Stimulated activated CD4-positive, alpha-beta T cell treated with anti-CD3 and anti-CD28 coated beads, Interleukin-4, amount 100 ng/mL, for 48 hours (primary cell): ENCODE measurements around the gene TNFSF15.

Experiments used
- DNase-seq, 2 donors: peaks; one replicate each; pipeline ENCODE4 v3.0.0-alpha.2; 2020; ENCODE audit warnings: low read depth in 2 of 2

TNFSF15 gene

DNA sequence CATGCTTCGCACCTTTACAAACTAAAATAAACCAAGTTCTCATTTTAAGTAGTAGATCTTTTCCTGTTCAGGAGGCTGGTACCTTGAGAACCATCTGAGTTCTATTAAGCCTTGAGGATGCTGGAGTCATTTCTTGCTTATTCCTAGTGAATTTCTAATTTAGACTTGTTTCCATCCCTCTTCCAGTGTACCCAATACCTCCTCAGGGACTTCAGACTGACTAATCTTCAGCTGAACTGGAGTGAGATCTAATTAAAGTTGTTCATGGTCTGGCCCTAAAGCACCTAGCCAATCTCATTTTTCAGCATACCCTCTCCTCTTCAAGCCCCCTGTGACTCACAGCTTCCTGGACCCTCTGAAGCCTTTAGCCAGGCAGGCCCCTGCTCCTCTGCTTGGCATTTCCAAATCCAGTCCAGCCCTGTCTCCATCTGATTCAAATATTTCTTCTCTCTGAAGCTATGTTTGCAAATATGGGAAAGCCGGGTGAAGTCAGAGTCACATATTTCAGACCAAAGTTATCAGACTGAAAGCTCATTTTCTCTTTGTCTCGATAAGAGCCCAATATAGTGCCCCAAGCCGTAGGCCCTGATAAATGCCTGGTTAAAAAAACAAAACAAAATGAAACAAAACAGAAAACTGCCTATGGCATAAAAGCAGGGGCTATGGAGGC, 19.4 kb upstream of the TNFSF15 start:
- no peak for DNase-seq

DNA sequence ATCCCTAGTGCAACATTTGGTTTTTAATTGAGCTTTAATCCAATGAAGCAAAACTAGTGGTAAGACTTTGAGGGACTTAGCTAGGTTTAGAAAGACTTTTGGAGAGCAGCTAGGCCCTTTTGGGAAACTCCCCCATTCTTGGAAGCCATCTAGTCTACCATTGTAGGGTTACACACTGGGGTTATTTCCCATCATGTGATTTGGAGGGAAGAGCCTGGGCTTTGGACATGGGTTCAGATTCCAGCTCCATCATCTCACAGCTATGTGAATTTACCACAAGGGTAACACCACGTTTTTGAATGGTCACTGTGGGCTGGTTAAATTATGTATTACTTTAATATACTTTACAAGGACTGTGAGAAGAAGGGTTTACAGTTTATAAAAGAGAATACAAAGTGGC, 18.3 kb upstream of the TNFSF15 start:
- no peak for DNase-seq

DNA sequence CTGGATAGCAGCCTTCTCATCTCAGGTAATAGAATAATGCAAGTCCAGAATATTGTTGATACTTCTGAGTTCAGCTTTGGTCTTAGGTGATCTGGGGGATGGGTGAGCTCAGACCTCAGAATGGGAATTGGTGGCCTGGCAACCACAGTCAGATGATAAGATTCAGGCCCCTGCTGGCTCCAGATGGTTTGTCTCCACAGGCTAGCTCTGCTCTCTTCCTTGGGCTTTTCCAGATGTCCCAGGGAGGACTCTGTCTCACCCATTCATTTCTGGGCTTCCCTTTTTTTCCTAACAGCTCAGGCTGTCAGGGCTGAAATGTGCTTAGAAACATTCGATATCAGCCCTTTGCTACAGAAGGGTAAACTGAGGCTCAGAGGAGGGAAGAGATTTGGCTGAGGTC, 17.6 kb upstream of the TNFSF15 start:
- DNase-seq, result no peak

DNA sequence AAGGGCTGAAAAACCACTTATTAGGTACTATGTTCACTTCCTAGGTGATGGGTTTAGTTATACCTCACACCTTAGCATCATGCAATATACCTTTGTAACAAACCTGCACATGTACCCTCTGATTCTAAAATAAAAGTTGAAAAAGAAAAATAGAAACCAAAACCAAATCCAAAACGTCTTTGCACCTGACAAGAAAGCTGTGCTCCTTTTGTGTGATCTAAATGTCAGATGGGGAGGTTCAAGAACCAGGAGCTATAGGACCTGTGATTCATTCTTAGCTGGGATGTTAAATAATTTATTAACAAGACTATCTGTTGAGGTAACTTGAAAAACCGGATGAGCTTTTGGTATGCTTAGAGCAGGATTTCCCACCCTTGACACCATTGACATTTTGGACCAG, 16.9 kb upstream of the TNFSF15 start:
- DNase-seq, result no peak

DNA sequence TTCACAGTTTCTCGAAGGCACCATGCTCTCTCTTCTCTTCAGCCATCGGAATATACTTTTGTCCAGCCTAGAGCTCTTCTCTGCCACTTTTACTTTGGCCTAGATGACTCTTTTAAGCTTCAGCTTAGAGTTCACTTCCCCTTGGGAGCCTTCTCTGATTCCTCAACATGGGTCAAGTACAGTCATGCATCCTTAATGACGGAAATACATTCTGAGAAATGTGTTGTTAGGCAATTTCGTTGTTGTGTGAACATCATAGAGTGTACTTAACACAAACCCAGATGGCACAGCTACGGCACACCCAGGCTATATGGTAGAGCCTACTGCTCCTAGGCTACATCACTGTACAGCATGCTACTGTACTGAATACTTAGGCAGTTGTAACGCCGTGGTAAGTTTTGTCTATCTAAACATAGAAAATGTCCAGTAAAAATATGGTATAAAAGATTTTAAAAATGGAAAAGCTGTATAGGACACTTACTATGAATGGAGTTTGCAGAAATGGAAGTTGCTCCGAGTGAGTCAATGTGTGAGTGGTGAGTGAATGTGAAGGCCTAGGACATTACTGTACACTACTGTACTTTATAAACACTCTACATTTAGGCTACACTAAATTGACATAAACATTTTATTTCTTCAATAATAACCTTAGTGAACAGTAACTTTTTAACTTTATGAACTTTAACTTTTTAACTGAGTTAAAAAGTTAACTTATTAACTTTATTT, 15.1 kb upstream of the TNFSF15 start:
- DNase-seq, result no peak

DNA sequence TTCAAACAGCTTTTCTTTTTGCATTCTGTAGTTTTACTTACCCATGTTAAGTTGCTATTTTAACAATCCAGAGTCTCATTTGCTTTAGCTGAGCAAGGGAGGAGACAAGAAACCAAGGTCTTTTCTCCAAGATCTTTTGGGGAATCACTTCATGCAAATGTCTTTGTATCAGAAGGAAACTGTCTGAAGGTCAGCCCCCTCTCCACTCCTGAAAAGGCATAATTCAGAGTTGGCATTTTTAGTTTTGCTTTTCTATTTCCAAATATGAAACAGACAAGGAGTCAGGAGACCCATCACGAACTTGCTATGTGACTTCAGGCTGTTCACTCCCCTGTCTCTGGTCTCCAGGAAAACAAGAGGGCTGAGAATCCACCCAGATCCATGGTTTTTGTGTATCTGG, 12.3 kb upstream of the TNFSF15 start:
- no peak for DNase-seq

DNA sequence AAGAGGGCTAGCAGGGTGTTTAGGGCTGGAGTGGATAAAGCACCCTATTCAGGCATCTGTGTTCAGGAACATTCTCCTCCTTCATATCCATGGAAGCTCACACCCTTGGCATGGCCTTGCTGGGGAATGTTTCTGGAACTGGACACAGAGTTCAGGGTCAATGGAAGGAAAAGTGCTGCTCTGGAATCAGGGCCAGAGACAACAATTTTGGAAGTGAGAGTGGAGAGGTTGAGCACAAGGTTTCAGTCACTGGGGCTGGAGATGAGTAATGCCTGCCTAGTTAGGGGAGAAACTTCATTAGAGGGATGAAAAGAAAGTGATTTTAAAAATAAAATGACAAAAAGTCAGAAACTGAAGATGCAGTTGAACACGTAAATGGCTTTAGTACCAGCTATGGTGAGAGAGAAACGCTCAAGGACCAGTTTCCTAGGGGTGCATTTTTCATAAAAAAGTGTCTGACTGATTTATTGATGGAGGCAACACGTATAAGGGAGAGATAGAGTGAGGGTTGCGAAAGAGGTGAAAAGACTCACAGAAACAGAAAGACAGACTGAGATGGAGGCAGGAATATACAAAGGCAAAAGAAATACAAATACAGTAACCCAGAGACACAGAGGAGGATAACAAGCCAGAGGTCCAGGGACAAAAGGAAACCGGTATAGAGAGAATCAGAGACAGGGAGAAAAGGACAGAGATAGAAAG, 8.0 kb upstream of the TNFSF15 start:
- DNase-seq, result no peak

DNA sequence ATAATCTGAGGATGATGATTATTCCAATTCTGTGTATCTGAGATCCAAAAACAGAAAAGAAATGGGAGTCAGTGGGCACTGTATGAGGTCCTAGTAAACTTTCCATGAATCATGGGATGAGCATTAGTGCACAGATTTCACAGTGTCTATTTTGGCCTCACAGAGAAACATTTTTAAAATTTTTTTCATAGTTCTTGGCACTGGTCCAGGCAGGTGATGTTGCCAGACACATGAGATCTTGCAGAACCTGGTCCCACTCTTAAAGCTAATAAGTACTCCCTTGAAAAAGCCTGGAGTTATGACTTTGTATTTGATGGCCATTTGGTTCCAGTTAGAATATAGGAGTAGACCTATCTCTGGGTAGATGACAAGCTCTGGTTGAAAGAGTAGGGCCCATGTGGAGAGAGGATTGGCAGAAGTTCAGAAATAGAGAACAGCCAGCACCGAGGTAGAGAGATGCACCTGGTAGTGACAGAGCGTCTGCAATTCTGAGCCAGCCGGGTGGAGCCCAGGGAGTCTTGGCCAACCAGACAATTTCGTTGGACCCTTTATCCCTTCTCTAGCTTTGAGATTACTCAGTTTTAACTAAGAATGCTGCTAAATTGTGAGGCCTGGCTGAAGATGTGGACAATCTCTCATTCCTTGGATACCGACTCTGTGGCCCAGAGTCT, 6.3 kb upstream of the TNFSF15 start:
- no peak for DNase-seq

DNA sequence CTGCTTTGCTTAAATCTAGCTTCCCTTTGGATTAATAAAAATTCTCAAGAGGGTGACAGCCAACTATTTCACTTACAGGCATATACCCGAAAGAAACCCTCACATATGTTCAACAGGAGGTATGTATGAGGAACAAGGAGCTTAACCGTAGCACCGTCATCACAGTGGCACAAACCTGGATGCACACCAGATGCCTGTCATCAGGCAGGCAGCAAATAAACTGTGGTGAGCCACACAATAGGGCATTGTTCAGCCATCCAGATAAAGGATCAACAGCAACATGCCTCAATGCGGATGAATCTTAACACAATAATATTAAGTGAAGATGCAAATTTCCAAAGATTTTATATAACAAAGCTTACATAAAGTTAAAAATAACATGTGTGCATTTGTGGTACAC, 5.5 kb upstream of the TNFSF15 start:
- no peak for DNase-seq

DNA sequence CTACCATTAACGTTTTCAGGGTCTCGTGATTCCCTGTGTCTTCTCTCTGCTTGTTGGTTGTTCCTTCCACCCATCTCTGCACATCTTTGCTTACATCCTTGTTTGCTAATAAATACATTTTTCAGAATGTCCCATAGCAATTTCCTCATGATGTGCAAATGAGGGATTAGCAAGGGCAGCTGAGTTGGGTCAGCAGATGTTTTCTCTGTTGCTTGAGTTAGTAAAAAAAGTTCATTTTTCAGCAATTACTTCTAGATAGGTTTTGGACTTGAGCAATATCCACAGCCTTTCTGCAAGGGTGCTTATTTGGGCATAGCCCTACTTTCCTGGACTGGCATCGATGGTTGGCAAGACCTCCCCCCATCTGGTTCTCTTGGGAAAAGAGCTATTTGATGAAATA, 4.8 kb upstream of the TNFSF15 start:
- DNase-seq, result no peak

DNA sequence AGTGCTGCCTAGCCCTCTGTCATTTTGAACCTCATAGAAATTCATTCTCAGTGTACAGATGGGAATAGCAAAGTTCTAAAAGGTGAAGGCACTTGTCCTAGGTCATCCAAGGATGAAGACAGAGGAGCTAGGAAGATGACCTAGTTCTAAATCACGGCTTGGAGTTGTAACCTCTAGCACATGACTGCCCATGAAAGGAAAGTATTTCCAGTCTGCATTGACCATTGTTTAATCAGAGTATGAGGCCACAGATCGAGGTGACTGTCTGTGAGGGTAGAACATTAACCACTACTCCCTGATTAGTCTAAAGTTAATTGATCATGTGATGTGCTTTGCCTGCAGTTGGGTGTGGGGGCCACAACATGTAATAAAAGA, 674 bp upstream of the TNFSF15 start:
- DNase-seq, result no peak

DNA sequence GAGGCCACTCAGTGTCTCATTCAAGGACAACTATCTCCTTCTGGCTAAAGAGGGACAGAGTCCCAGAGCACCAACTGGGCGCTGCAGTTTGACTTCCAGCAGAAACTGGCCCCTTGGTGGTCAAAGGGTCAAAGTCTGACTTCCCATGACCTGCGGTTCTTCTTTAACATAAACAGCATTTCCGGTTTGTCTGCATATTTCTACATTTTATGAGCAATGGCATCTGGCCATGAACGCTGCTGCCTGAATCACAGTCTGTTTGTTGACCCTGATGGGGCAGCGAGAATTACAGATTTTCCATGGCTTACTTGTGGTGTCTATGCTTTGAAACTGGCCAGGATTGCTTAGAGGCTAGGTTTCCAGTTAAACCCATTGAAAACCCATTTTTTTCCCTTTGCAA, 1.3 kb downstream of the TNFSF15 start:
- no peak for DNase-seq

DNA sequence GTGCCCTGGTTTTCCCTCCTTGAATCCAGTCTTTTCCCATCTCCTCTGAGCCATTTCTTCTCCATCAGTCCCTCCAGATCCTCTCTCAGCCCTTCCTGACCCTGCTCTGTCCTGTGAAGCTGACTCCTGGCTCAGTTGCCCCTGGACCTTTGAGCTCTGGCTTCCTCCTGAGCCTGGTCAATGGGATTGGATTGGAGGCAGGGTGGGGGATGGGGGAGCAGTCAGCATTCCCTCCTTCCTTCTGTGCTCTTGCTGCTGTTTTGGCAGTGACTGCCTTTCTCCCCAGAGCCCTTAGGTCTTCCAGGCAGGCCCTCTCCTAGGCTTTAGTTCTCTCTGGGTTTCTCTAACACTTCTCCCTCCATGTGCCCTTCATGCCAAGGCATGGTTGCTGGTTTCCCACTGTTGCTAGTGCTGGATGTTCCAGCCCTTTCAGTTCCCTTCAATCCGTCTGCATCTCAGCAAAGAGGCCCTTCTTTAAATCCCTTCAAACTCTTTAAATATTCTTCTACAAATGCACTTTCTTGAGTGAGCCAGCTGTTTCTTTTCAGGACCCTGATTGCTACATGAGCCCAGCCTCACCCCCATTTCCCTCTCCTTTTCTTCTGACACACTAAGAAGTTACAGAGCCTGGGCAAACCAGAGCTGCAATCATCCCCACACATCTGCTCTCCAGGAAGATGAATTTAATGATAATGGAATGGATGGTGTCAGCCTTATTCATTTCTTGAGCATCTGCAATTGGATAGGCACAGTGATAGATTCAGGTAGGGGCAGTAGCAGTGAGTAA, 2.2 kb downstream of the TNFSF15 start:
- DNase-seq, result no peak

DNA sequence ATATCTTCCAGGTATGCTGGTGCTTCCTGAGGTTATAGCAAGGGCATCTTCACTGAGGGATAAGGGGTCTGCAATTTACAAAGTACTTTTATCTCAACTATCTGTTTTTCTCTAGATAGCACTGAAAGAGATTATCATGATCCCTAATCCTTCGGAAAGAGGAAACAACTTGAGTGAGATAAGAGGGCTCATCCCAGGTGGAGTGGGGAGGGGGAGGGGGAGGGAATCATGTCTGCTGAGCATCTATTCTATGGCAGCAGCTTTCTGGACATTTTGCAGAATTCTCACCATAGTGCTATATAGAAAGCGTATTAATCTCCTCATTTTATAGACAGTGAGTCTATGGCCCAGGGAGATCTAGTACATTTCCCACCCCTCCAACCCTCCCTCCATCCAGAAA, 5.9 kb downstream of the TNFSF15 start:
- DNase-seq, result no peak

DNA sequence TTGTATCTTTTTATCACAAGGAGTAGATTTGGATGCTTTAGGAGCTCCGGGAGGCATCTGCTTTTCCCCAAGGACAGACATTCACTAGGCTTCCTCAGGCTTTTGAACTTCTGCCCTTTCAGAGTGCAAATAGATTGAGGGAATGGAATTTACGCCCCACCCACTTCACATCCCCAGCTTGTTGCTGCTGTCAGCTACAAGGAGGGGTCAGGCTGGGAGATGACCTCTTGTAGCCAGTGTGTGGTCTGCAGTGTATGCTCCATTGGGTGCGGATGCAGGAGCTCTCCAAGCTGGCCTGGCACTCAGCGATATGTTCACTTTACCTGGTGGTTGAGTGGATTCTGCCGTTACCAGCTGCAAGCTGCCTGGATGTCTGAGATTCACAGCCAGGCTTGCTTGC, 6.4 kb downstream of the TNFSF15 start:
- DNase-seq, result no peak

DNA sequence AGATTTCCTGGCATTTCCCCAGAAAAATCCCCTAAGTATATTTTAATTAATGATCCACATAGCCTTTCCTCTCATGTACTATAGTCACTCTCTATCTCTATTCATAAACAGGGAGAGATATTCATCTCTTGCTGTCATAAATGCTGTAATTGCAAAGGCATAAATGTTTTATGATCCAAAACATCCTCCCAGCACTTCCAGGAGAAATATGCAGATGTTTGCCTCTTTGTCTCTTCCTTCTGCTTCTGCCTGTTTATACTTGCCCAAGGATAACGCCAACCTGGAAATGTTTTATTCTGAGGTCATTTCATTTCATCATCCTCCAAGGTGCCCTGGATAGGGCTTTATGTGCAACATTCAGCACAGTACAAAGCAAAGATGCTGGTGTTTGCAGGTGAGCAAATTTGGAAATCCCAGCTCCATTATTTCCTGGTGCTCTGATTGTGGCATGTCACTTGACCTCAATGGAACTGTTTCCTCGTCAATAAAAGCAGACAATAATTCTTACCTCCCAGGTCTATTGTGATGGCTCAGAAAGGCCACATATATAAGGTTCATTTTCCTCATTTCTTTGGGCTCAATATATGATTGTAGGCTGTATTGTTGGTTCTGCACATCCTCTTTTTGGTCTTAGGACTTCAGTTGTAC, 6.9 kb downstream of the TNFSF15 start:
- DNase-seq, result no peak

DNA sequence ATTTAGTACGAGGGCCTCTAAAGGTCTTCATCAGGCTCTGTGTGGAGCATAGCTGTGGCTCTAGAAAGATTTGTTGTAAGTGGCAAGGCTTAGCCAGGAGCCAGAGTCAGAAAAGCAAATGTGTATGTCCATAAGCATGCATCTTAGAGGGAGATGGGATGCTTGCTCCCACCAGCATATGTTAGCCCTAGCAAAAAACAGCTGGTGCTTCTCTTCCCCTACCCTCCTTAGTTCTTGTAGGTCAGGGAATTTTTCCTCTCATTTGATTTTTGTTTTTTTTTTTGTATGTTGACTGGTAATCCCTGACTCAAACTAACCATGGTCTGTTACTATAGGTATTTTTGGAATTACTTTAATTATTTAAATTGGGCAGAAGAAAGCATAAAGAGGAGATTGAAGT, 7.7 kb downstream of the TNFSF15 start:
- DNase-seq, result no peak

DNA sequence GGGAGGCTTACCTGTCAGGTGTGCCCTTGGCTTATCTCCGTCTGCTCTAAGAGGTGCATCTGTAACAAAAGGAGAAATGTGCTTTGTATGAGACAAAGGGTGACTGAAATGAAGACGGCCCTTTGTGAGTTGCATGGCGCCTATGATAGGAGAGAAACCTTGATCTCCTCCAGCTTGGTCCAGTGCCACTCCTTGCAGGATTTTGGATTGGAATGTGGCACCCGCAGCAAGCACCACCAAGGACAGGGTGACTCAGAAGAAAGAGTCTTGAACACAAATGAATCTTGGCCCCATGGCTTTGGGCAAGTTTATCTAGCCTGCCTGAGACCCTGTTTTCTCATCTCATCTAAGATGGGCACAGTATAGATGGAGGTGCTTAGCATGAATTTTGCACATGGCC, 13.4 kb downstream of the TNFSF15 start:
- DNase-seq, result no peak

DNA sequence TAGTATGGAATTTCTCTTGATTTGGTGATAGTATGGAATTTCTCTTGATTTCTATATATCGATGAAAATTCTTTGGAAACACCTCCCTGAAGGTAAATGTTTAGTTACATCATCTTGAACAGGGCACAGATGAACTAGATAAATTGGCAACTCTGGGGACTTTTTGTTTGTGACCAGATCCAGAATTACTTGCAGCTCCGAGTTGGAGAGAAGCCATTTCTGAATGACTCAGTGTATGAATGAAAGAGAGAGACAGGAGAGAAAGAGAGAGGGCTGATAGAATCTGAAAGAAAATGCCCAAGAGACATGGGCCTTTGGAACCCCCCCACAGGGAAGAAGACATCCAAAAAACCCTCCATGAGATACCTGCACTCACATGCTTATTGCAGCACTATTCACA, 14.1 kb downstream of the TNFSF15 start:
- DNase-seq, result no peak

DNA sequence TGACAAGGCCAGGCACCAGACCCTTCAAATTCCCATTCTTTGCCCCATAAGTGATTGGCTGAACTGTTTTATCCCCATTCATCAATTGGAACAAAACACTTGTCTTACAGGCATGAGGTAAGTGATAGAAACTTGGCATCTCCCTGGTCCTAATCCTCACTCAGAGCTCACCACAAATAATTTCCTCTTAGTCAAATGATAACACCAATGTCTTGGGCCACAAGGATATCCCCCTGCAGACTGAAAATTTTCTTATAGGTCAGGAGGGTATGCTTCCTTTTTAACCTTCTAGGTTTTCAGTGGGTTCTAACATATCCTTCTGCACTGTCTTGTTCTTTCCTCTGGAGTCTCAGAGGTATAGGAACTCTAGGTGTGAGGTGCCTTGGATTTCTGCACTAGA, 14.5 kb downstream of the TNFSF15 start:
- DNase-seq, result no peak

DNA sequence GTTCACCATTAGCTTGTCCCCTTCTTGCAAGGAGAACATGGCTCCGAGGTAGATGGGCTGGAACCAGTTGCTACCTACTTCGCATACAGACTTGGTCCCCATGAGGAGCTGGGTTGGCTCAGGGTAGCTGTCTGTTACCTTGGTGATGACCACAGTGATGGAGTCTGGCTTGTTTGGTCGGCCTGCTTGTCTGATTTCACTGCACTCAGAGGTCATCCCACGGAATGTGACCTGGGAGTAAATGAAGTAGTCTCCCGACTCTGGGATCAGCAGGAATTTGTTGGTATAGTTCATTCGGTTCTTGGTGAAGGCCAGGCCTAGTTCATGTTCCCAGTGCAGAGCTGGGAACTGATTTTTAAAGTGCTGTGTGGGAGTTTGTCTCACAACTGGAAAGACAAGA, 15.3 kb downstream of the TNFSF15 start:
- DNase-seq, result no peak
